ENCODE measurements around the gene PROM1. TPM values are rescaled to one million over a fixed set of nuclear protein-coding genes. Genes with fewer than 3 reads are reported as not detected.

Gene PROM1
- total and polyA plus RNA-seq, 9 of the 15 experiments (the other 6 are each of a cell fraction or from before 2014, with no cell fraction given) = 0.05 TPM; not detected in 8

DNA sequence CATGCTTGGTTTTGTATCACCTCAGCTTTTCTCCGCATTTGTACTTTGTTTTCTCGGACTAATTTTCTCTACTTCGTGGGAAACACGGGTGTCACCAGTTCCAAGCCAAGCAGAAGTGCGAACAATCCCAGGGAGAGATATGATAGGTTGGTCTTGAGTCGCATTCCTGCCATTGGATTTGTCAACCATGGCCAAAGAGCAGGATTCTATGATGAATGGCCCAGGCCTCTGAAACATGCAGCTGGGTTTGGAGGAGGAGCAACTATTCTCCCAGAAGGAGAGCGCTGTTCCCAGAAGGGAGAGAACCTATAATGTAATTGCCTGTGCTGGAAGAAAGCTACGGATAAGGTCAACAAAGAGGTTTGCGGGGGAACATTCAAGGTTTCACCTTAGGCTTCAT, 135.0 kb downstream of the PROM1 start:
- H3K9me1 ChIP-seq (ENCODE audit: control insufficient read depth, insufficient read depth, low read length) = no peaks in the 10 kb centered on the region
- in situ Hi-C loops (cut with MboI) = no loop called here
- H3K9me3 ChIP-seq (replicated peaks; ENCODE audit: control insufficient read depth, insufficient read depth, low read depth, low read length) = no peaks in the 10 kb centered on the region
- ChIA-PET POLR2A (no interaction called here), CTCF (ENCODE audit: low intra/inter-chr PET ratio) (no interaction called here)
- no peaks in the 10 kb centered on the region for H4K20me1 ChIP-seq (replicated peaks; ENCODE audit: control insufficient read depth, insufficient read depth, low read length)
- no peak overlapping the region for H3K4me2 ChIP-seq (ENCODE audit: insufficient read depth, low read length)
- no peak overlapping the region for H3K9ac ChIP-seq (ENCODE audit: insufficient read depth in 1 of 2, low read depth in 2 of 2, low read length in 2 of 2)
- 0% methylated on average over 9 of the region's 9 CpGs for WGBS (ENCODE audit: insufficient coverage, low coverage, missing lambda C conversion rate)
- intact Hi-C loops (cut with micrococcal nuclease) = no loop called here
- no peak overlapping the region for H3K27ac ChIP-seq (ENCODE audit: extremely low read depth, low read depth, low read length)
- TF ChIP-seq TRIM24 (IDR thresholded peaks at IDR 0.05) (no peak), MYBL2 (IDR thresholded peaks at IDR 0.05; ENCODE audit: low read depth) (no peak), MYBL2 (CRISPR knock-in tag; IDR thresholded peaks at IDR 0.05; ENCODE audit: borderline replicate concordance) (no peak), IFI16 (CRISPR knock-in tag; IDR thresholded peaks at IDR 0.05) (no peak), TSC22D4 (tag; IDR thresholded peaks at IDR 0.05) (no peak), GATA2 (CRISPR knock-in tag; IDR thresholded peaks at IDR 0.05) (no peak), NUFIP1 (IDR thresholded peaks at IDR 0.05; ENCODE audit: partially characterized antibody) (no peak)
- TF ChIP-seq, protein P1, sequence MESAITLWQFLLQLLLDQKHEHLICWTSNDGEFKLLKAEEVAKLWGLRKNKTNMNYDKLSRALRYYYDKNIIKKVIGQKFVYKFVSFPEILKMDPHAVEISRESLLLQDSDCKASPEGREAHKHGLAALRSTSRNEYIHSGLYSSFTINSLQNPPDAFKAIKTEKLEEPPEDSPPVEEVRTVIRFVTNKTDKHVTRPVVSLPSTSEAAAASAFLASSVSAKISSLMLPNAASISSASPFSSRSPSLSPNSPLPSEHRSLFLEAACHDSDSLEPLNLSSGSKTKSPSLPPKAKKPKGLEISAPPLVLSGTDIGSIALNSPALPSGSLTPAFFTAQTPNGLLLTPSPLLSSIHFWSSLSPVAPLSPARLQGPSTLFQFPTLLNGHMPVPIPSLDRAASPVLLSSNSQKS (CRISPR knock-in tag; IDR thresholded peaks at IDR 0.05) = no peak
- TF ChIP-seq, protein P2, sequence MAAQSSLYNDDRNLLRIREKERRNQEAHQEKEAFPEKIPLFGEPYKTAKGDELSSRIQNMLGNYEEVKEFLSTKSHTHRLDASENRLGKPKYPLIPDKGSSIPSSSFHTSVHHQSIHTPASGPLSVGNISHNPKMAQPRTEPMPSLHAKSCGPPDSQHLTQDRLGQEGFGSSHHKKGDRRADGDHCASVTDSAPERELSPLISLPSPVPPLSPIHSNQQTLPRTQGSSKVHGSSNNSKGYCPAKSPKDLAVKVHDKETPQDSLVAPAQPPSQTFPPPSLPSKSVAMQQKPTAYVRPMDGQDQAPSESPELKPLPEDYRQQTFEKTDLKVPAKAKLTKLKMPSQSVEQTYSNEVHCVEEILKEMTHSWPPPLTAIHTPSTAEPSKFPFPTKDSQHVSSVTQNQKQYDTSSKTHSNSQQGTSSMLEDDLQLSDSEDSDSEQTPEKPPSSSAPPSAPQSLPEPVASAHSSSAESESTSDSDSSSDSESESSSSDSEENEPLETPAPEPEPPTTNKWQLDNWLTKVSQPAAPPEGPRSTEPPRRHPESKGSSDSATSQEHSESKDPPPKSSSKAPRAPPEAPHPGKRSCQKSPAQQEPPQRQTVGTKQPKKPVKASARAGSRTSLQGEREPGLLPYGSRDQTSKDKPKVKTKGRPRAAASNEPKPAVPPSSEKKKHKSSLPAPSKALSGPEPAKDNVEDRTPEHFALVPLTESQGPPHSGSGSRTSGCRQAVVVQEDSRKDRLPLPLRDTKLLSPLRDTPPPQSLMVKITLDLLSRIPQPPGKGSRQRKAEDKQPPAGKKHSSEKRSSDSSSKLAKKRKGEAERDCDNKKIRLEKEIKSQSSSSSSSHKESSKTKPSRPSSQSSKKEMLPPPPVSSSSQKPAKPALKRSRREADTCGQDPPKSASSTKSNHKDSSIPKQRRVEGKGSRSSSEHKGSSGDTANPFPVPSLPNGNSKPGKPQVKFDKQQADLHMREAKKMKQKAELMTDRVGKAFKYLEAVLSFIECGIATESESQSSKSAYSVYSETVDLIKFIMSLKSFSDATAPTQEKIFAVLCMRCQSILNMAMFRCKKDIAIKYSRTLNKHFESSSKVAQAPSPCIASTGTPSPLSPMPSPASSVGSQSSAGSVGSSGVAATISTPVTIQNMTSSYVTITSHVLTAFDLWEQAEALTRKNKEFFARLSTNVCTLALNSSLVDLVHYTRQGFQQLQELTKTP (IDR thresholded peaks at IDR 0.05; ENCODE audit: low read depth in 1 of 2, partially characterized antibody in 2 of 2) = no peak
- TF ChIP-seq, protein P3, sequence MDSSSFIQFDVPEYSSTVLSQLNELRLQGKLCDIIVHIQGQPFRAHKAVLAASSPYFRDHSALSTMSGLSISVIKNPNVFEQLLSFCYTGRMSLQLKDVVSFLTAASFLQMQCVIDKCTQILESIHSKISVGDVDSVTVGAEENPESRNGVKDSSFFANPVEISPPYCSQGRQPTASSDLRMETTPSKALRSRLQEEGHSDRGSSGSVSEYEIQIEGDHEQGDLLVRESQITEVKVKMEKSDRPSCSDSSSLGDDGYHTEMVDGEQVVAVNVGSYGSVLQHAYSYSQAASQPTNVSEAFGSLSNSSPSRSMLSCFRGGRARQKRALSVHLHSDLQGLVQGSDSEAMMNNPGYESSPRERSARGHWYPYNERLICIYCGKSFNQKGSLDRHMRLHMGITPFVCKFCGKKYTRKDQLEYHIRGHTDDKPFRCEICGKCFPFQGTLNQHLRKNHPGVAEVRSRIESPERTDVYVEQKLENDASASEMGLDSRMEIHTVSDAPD (CRISPR knock-in tag; IDR thresholded peaks at IDR 0.05) = no peak
- H3K4me3 ChIP-seq = no peak overlapping the region
- ATAC-seq (no peak), DNase-seq (ENCODE audit: extremely low read depth in 1 of 4, low spot score in 3 of 4) (no peak), FAIRE-seq (no peak)
- no peaks in the 10 kb centered on the region for H3K36me3 ChIP-seq (ENCODE audit: control insufficient read depth, insufficient read depth, low read length)
- no peak overlapping the region for H2AFZ ChIP-seq (ENCODE audit: low read depth, low read length)
- no peaks in the 10 kb centered on the region for H3K4me1 ChIP-seq (replicated peaks in 1 of 2; ENCODE audit: control insufficient read depth in 2 of 2, insufficient read depth in 2 of 2, low read length in 2 of 2)
- H3K27me3 ChIP-seq (ENCODE audit: control insufficient read depth in 2 of 2, insufficient read depth in 2 of 2, low read length in 2 of 2) = peaks cover 0 to 12% of the 10 kb centered on the region in 2 experiments; a peak in 1 of 5 replicates
- no TSS peak for BruUV-seq (replicated peaks)
- no peaks in the 10 kb centered on the region for H3K79me2 ChIP-seq (ENCODE audit: control insufficient read depth, insufficient read depth, low read length)

Data from K562 (cell line).